AG09319 (cell line): ENCODE measurements around the gene ZNF750.

Source experiments
- DNase-seq: peaks from one replicate; pipeline ENCODE4 v3.0.0-alpha.2; 2010; ENCODE audit warnings: low read depth; ENCODE audit errors: extremely low read depth
- TF ChIP-seq, protein P1 (sequence below): IDR thresholded peaks from 2 replicates; pipeline ENCODE4 v1.5.1; 2011; ENCODE audit warnings: low read depth, mild to moderate bottlenecking, inconsistent platforms, low read length, moderate library complexity

Gene ZNF750

DNA sequence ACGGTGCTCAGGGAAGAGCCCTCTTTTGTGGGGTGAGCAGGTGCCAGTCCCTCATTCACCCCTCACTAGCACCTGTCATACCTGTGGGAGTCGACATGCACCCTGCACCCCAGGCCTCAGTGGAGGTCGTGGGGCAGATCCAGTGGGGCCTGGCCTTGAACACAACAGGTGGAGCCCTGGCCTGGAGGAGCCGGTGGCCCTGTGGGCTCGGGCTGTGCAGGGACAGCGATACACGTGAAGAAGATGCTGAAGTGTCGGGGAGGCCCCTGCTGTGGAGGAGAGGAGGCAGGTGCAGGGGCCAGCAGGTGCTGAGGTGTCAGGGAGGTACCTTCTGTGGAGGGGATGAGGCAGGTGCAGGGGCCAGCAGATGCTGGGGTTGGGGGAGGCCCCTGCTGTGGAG lies 31.8 kb downstream of the ZNF750 start:
- no peak for DNase-seq
- TF ChIP-seq, protein P1, sequence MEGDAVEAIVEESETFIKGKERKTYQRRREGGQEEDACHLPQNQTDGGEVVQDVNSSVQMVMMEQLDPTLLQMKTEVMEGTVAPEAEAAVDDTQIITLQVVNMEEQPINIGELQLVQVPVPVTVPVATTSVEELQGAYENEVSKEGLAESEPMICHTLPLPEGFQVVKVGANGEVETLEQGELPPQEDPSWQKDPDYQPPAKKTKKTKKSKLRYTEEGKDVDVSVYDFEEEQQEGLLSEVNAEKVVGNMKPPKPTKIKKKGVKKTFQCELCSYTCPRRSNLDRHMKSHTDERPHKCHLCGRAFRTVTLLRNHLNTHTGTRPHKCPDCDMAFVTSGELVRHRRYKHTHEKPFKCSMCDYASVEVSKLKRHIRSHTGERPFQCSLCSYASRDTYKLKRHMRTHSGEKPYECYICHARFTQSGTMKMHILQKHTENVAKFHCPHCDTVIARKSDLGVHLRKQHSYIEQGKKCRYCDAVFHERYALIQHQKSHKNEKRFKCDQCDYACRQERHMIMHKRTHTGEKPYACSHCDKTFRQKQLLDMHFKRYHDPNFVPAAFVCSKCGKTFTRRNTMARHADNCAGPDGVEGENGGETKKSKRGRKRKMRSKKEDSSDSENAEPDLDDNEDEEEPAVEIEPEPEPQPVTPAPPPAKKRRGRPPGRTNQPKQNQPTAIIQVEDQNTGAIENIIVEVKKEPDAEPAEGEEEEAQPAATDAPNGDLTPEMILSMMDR: no peak

DNA sequence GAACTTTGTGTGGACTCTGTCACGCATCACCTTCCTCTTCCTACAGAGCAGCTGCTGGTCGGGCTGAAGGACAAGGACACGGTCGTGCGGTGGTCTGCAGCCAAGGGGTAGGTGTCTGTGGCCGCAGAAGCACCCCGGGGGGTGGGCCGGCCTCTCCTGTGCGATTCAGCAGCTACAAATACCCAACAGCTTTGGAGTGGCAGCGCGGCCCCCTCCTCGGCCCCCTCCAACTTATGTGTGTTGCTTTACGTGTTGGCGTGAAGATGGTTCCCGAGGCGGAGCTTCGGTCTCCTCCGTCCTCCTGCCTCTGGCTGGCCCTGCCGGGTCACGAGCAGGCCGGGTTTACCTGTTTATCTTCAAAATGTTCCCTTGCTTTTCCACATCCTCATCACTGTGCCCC lies 32.3 kb downstream of the ZNF750 start:
- TF ChIP-seq, protein P1: no peak
- no peak for DNase-seq

DNA sequence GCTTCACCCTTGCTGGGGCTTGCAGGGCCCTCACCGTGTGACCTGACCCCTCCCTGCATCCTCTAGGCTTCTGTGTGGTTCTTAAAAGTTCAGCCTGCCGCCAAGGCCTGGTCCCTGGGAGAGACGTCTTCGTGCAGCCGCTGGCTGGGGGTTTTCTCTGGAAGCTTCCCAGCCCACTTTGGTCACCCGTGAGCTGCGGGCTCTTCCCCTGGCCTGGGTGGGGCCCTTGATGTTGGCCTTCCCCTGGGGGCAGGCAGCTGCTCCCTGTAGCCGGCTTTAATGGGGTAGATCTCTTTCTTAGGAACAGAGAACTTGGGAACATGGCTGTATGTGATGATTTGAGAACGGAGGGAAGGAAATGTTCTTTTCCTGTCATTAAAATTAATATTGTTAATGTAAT lies 32.7 kb downstream of the ZNF750 start:
- DNase-seq: no peak
- TF ChIP-seq, protein P1: no peak

DNA sequence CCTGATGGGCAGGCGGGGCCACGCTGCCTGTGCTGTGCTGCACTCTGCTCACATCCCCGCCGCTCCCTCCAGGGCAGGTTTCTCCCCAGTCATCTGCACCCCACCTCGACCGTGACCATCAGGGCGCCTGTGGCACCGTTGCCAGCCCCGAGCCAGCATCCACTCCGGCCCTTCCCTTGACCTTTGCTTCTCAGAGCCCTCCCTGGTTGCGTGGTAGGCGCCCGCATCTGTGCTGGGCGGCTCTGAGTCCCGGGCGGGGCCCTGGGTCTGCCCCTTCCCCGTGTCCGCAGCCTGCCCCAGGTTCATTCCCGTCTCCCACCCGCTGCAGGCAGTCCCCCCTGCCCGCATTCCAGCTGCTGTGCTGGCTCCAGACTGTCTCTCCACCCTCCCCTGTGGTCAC lies 33.2 kb downstream of the ZNF750 start:
- TF ChIP-seq, protein P1: no peak
- no peak for DNase-seq

DNA sequence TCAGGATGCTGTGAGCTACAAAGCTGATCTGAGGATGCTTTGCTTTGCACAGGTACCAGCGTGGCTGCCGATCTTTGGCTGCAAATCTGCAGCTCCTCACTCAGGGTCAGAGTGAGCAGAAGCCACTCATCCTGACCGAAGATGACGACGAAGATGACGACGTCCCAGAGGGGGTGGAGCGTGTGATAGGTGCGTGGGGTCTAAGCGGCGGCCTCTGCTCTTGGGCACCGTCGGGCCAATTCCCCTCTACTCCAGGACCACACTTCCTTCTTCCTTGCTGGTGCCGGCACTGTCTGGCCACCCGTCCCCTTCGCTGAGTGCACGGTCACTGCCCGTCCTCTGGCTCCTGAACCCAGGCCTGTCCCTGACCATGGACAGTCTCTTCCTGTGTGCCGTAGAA lies 34.0 kb downstream of the ZNF750 start:
- no peak for DNase-seq
- TF ChIP-seq, protein P1: no peak

DNA sequence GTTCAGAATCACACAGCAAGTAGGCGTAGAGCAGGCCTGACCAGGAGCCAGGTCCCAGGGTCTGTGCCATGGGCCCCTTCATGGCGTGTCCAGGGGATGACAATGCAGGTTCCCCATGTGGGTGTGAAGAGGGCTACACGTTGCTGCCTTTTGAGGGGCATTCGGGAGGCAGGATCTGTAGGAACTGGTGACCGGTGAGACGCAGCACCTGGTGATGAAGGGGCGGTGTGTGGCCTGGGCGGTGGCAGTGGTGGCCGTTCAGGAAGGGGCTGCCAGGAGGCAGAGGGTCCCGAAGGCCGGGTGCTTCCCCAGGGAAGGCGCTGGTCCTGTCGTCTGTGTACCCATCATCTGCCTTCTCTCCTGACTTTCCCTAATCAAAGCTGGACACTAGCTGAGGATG lies 34.6 kb downstream of the ZNF750 start:
- TF ChIP-seq, protein P1: no peak
- DNase-seq: no peak

DNA sequence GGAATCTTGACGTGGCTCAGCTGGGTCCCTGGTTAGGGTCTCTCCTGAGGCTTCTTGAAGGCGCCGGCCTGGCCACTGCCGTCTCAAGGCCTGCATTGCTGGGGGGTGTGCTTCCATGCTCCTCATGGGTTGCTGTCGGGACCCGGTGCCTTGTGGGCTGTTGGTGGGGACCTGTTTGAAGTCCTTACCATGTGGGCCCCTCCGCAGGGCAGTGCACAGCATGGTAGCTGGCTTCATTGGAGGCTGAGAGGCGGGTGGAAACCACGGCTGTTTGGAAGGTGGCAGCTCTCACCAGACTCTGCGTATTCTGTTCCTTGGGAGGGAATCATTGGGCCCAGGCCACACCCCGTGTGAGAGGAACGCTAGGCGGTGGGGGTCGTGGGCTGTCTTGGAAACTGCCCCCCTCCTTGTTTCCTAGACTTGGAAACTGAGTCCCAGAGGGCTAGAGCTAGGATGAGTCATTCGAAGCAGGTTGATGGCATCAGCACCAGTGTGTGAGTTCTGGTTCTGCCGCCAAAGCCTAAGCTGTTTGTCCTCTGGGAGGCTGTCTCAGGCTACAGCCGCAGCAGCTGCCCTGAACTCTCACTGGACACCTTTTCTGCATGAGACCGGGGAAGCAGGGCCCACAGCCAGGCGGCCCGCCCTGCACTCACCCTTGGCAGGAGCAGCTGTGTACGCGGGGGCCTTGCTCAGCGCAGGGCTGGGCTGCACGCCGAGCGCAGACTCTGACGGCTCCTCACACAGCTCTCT lies 35.2 kb downstream of the ZNF750 start:
- TF ChIP-seq, protein P1: no peak
- DNase-seq: no peak
